Kidney capillary endothelial cell (primary cell): Measurements from ENCODE around the gene PTGIR.

Experiments used
- DNase-seq: peaks from one replicate; pipeline ENCODE4 v3.0.0-alpha.2; 2018; ENCODE audit warnings: low spot score

Gene PTGIR, protein sequence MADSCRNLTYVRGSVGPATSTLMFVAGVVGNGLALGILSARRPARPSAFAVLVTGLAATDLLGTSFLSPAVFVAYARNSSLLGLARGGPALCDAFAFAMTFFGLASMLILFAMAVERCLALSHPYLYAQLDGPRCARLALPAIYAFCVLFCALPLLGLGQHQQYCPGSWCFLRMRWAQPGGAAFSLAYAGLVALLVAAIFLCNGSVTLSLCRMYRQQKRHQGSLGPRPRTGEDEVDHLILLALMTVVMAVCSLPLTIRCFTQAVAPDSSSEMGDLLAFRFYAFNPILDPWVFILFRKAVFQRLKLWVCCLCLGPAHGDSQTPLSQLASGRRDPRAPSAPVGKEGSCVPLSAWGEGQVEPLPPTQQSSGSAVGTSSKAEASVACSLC

DNA sequence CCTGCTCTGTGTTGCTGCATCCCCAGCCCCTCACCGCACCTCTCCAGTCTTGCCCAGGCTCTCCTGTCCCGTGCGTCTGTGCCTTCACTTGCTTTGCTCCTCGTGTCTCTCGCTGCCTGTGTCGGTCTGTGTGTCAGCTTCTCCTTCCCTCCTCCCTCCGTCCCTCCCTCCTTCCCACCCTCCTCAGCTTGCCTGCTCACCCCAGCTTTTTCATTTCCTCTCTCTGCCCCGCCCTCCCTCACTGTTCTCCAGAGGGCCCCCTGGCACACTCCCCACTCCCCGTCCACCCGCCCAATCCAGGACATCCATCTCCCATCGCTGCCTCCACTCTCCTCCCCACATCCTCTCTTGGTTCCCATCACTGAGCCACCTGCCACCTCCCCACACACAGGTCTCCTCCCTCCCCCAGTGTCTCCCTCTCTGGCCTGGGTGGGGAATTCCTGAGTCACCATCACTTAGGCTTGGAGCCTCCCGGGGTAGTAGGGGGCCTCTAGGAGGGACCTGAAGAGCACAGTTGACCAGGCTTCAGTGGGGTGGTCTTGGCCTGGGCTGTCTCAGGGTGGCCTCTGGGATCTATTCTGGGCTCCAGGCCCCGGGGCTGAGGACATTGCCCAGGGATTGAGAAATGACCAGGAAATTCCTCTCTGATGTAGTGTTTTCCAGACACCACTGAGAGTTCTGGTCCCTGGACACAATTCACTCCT is at the start of gene PTGIR:
TSS of gene PTGIR (minus strand) at position 132 of the 704 bp plus-strand sequence. CDS start 864 bp downstream, outside the sequence.
- no peak for DNase-seq

DNA sequence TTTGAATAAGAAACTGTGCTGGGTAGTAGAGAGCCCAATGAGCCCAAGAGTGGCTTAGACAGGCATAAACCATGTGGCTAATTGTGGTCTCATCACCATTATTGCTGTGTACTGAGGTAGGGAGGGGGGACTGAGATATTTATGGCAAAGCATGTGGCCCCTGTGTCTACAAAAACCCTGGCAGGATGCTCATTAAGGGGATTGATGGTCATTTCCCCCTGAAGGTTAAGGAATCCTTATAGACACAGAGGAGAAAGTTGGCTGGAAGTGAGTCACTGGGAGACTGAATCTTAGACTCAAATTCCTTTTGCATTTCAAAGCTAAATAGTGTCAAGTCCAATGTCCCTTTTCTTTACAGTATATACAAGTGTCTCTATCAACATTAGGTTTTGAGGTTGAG is 45.9 kb upstream of the PTGIR start:
- peak; percentile 75 for DNase-seq

DNA sequence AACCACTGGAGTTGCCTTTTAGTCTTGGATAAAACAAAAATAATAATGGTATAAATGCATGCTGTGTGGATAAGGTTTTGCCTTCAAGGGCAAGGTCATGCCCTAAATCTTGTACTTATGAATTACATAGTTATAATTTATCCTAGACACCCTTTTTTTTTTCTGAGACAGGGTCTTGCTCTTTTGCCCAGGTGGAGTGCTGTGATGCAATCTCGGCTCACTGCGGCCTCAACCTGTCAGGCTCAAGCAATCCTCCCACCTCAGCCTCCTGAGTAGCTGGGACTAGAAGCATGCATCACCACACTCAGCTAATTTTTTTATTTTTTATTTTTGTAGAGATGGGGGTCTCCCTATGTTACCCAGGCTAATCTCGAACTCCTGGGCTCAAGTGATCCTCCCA is 43.8 kb upstream of the PTGIR start:
- DNase-seq = no peak

DNA sequence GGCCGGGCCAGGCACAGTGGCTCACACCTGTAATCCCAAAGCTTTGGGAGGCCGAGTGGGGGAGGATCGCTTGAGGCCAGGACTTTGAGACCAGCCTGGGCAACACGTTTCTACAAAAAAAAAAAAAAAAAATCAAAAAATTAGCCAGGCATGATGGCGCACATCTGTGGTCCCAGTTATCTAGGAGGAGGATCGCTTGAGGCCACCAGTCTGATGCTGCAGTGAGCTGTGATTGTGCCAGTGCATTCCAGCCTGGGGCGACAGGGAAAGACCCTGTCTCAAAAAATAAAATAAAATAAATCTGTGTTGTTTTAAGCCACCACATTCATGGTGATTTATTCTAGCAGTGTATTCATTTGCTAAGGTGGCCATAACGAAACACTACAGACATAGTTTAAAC is 40.2 kb upstream of the PTGIR start:
- no peak for DNase-seq

DNA sequence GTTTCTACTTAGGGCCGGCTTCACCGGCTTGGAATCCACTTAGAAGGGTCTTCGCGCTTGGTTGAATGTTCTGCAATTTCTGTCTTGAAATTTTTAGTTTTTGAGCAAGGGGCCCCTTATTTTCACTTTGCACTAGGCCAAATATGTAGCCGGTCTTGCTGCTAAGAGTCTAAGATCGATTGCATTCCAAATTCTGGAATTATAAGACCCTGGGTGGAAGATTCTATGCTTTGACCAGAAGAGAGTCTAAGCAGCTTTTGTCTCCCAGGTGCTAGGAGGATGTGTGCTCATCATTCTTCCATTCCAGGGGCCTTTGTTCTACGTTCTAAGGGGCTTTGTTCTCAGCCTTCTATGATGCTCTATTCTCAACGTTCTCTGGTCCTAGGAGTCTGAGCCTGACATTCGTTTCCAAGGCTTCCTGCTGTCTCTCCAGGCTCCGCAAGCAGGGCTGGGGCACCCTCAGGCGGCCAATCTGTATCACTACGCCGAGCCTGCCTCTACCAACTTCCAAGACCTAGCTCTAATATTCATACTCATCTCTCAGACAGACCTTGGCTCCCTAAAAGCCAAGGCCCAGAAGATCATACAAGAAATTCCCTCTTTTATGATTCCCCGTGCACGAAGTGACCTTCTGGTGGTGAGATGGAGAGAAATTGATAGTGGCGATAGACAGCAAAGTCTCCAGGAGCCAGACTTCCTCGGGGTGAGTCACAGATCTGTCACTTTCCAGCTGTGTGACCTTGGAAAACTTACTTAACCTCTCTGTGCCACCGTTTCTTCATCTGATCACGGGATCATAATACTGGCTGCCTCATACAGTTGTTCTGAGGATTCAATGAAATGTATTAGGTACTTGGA is 37.1 kb upstream of the PTGIR start:
- DNase-seq = peak; percentile 89

DNA sequence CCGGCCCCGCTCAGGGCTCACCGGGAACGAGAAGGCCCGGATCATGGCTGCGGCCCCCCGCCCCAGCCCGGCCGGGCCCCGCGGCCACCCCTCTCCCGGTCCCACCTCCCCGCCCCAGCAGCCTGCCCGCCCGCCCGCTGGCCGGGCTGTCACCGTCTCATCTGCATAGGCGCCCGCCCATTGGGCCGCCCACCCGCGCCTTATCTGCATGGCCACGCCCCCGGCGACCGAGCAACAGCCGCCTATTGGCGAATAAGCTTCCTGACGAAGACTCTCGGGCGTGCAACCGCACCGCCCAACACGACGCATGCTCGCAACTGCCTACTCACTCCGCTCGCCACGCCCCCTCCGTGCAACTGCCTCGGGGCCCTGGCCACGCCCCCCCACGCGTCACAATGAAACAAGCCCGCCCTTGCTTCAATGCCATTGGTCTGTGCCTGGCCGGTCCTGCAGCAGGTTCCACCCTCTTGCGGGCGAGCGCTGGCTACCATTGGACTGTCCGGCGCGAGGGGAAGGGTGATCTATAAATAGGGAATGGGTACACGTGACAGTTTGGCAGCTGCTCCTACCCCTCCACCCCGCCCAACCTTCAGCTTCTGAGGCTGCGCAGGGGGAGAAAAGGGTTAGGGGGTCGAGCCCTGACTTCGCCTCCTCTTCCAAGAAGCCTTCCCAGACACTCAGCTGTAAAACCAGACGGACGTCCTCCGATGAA is 36.3 kb upstream of the PTGIR start, which contains the start of gene DACT3:
TSS of gene DACT3 (minus strand) at position 163 of the 712 bp plus-strand sequence. CDS start at position 45, 118 bp downstream.
- peak; percentile 100 for DNase-seq

DNA sequence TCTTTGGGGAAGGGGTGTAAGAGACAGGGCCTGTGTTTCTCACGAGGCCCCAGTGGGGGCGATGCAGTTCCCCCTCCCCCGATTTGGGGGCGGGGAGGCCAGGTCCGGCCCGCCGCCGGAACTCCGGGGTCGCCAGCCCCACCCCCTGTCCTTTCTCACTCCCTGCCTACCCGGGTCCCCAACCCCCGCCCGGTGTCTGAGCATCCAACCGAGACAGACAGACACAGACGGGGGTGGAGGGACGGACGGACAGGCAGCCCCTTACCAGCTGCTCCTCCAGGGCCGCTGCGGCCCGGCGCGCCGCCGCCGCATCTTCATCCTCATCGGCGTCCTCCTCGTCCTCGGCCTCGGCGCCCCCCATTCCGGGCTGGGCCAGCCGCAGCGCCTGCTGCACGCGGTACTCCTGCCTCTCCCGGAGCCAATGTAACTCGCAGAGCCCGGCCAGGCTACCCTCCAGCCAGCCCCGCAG is 35.7 kb upstream of the PTGIR start:
- no peak for DNase-seq

DNA sequence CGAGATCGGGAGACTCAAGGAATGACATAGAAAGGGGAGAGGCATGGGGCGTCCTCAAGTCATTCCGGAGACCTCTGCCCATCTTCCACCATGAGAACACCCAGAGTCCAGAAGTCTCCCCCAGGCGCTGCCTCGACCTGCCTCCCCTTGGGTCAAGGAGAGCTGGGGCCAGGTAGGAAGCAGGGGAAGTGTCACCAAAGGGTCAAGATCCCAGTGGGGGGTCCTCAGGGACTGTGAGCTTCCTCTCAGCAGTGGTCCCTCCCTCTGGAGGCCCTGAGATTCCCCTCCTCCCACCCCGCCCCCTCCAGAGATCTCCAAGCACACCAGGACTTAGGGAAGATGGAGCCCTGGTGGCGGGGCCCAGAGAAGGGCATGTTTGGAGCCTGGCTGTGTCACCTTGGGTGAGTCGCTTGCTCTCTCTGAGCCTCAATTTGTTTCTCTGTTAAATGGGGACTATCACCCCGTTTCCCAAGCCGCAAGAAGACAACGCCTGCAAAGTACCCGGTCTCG is 35.2 kb upstream of the PTGIR start:
- DNase-seq = no peak

DNA sequence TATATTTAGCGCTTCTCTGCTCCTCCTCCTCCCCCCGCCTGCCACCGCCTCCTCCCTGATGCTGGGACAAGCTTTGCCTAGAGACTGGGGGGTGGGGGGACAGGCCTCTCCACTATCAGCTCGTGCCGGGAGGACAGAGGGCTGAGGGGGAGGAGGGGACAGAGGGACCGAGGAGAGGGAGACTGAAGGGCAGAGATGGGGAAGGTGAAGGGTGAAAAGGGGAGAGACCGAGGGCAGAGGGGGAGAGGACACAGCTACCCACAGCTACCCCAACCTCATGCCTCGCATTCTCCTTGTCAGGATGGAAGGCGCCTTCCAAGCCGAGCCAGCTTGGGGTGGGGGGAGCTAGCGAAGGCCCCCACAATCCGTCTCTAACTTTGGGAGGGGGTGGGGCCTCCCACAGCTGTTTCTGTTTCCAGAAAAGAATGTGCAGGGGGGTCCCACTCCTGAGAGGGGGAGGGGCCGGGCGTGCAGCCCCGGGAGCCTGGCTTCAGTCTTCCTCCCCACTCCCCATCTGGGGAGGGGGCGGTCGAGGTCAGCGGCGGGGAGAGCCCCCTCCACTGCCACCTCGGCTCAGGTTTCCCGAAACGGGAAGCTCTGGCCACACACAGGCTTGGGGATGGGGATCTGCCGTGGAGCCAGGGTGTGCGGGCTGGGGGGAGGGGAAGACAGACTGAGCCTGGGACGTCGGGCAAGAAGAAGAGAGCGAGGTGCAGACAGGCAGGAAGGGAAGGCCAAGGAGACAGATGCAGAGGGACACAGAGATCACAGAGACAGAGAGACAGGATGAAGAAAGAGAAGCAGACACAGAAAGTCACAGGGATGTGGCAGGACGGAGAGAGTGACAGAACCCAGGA is 34.5 kb upstream of the PTGIR start:
- DNase-seq = no peak

DNA sequence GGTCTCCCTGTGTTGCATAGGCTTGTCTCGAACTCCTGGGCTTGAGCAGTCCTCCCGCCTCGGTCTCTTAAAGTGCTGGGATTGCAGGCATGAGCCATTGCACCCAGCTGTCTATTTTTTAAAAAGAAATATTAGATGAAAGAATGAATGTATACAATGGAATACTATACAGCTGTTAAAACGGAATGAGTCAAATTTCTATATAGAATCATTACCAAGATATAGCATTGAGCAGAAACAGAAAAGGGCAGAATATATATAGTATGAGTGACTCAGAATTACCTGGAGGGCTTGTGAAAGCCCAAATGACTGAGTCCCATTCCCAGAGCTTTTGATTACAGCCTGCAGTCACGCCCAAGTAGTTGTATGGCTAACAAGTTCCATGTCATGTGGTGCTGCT is 31.7 kb upstream of the PTGIR start:
- DNase-seq = no peak

DNA sequence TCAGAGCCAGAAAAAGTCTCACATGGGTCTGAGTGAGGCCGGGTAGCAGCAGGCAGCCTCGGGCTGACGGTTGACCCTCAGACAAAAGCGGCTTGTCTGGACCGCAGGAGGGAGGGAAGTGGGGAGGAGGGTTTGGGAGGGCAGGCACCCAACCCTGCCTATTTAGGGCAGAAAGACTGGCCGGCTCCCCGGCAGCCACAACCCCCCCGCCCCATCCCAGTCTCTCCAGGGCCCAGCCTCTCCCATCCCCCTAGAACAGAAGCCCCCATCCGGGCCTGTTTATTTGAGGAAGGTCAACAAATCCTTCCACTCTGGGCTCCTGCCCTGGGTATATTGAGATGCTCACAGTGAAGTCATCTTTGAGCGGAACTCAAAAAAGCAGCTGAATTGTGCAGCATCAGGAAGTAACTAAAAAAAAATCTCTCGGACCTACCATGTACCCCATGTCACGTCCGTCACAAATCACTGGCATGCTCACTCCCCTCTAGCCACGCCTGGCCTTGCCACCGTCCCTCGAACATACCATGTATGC is 29.8 kb upstream of the PTGIR start:
- no peak for DNase-seq

DNA sequence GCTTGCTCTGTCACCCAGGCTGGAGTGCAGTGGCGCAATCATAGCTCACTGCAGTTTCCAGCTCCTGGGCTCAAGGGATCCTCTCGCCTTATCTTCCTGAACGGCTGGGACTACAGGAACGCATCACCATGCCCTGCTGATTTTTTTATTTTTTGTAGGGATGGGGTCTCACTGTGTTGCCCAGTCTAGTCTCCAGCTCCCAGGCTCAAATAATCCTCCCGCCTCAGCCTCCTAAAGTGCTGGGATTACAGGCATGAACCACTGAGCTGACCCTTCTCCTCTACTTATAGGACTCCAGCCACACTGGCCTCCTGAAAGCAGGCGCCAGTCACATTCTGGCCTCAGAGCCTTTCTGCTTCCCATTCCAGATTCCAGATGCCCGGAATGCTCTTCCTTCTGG is 25.6 kb upstream of the PTGIR start:
- DNase-seq = no peak

DNA sequence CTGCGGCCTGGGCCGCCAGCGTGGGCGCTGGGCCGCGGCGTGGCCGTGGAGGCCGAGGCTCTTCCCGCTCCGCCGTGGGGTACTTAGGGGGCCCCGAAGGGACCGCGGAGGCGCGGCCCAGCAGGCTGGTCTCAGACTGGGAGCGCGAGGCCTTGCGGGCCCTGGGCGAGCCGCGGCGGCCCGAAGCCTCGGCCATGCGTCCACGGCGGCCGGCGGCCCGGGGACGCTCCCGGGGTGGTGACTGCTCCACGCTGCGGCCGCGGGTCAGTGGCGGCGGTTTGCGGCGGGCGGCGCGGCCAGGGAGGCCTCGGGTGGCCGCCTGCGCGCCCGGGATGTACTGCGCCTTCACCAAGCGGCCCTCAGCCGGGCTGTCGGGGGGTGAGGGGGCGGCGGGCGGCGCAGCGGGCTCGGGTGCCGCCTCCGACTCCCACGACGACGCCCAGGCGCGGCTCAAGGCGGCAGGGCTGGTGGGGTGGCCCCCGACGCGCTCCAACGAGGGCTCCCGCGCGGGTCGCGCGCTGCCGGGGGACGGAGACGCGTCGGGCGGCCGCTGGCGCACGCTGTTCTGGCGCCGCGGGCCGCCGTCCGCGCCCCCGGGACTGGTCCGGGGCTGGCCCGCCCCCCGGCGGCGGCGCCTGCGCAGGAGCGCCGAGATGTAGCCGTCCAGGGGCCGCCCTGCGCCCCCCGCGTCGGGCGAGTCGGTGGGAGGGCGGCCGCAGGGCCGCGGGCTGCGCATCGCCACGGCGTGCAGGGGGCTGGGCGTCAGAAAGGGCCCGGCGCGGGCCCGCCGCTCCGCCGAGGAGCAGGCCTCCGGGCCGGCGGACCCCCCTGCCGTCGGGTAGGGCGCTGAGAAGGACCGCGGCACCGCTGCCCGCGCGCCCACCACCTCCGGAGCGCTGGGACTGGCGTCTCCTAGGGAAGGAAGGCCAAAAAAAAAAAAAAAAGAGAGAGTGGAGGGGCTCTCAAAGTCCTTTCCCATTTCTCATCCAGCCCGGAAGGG is 24.4 kb upstream of the PTGIR start:
- no peak for DNase-seq

DNA sequence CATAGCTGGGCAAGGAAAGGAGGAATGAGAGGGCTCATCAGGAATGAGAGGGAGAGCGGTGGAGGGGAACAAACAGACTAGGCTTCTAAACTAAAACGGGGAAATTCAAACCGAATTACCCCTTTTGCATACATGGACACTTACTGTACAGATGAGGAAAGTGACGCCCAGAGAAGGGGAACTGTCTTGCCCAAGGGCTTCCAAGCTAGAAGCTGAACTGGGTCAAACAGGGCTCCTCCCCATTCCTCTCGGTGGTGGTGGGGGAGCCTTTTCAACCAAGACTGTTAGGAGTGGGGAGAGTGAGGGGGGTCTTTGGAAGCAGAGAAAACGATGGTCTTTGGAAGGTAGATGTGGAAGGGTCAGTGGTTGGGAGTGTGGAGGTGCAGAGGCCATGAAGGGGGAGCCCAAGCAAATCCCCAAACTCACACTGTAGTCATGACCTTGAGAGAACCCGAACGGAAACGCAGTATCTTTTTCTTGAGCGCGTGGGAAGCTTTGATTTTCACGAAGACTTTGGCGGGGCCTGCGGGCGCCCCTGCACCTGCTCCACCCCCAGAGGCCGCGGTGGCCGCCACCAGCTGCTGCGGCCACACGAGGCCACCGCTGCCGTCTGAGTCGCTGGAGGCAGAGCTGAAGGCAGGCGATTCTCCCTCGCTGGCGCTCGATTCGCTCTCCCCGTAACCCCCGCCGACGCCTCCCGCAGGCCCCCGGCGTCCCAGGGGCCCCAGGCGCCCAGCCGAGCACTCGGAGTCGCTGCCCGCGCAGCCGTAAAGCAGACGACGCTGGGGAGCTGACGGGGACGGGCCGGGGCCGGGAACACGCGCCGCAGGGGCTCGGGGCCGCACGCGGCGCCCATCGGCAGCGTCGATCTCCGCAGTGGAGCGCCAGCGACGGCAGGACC is 23.4 kb upstream of the PTGIR start:
- no peak for DNase-seq

DNA sequence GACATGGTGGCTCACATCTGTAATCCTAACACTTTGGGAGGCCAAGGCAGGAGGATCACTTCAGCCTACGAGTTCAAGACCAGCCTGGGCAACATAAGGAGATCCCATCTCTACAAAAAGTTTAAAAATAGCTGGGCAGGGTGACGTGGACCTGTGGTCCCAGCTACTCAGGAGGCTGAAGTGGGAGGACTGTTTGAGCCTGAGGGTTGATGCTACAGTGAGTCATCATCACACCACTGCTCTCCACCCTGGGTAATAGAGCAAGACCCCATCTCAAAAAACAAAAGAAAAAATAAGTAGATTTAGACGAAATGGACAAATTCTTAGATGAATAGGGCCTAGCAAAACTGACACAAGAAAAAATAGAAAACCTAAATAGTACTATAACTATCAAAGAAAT is 21.5 kb upstream of the PTGIR start:
- DNase-seq = no peak

DNA sequence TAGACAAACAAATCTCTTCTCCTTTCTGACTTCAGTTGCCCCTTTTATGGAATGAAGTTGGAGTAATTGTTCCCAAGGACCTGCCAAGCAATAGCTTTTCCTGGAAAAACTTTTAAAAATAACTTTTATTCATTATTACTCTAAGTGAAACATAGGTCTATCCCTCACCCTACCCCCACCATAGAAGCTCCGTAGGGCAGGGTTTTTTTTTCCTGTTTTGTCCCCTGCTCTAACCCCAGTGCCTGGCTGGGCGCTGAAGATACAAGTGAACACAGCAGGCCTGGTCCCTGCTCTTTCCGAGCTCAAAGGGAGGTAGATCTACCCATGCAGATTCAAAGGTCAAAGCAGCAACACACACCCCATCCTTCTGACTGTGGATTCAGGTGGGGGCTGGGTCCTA is 19.8 kb upstream of the PTGIR start:
- DNase-seq = no peak

DNA sequence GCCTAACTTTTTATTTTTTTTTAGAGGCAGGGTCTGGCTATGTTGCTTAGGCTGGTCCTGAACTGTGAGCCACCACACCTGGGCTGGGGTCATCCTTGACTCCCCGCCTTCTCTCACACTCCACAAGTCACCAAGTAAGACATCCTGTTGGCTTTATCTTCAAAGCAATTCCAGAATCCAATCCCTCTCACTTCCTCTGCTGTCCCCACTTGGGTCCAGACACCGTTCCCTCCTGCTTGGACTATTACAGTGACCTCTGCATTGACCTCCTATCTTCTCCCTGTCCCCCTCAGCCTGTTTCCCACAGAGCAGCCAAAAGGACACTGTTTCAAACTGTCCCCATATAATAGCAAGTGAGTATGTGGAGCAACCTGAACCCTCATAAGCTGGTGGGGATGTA is 15.8 kb upstream of the PTGIR start:
- no peak for DNase-seq
